SKM-1 treated with dmso at 0.1 percent for 144 hours (cell line): Measurements from ENCODE around the gene TMEM131L.

Experiments used
- DNase-seq: peaks from one replicate; lab custom pipeline; 2025; ENCODE audit not compliant: unreplicated experiment; lab: John Stamatoyannopoulos, UW

The TMEM131L gene

GRCh38 chr4:153684971-153685371, 218.8 kb downstream of the TMEM131L start:
- DNase-seq: no peak
